ELR (cell line): ENCODE results near the gene HDLBP.
"Not testable (repeated sequence)": the region's sequence is repeated elsewhere in the genome, so short reads cannot be mapped to it uniquely, and the experiment has no call there.

ENCODE experiments used
- DNase-seq: peaks from one replicate; pipeline ENCODE4 v3.0.0-alpha.2; 2015; ENCODE audit warnings: low read depth

HDLBP gene

DNA sequence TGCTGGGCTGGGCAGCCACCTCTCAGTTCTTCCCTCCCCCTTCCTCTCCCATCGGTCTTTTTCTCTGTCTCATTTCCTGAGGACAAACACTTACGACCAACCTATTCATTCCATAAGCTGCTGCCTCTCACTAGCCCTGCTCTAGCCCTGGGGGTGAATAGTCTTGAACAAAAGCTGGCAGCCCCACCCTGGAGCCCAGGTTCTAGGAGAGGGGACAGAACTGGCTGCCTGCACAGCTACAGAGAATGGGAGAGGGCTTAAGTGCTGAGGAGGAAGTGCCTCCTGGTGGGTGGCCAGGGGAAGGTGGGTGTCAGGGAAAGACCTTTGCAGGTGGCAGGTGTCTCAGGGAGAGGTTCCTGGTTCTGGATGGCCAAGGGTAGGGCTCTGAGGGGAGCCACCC is 104.2 kb downstream of the HDLBP start:
- peak; percentile 70 for DNase-seq

DNA sequence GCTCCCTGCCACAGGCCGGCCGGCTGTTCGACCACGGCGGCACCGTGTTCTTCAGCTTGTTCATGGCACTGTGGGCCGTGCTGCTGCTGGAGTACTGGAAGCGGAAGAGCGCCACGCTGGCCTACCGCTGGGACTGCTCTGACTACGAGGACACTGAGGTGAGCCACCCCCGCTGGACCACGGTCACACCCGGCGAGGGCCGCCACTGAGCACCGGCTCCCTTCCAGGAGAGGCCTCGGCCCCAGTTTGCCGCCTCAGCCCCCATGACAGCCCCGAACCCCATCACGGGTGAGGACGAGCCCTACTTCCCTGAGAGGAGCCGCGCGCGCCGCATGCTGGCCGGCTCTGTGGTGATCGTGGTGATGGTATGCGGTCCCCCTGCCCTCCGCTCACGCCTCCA is 106.2 kb downstream of the HDLBP start:
- DNase-seq, result no peak

DNA sequence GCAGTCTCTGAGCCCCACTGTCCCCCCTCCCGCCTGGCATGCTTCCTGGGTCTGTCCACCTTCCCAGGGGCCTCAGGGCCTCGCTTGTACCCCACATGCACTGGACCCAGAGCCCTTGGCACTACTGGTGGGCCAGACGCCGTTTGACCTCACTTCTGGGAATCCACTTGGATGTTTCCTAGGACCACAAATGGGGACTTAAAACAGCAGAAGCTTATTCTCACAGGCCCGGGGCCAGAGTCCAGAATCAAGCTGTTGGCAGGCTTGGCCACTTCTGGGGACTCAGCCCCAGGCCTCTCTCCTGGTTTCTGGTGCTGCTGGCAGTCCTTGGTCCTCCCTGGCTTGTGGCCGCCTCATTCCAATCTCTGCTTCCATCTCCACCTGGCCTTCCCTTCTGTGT is 107.4 kb downstream of the HDLBP start:
- no peak for DNase-seq

DNA sequence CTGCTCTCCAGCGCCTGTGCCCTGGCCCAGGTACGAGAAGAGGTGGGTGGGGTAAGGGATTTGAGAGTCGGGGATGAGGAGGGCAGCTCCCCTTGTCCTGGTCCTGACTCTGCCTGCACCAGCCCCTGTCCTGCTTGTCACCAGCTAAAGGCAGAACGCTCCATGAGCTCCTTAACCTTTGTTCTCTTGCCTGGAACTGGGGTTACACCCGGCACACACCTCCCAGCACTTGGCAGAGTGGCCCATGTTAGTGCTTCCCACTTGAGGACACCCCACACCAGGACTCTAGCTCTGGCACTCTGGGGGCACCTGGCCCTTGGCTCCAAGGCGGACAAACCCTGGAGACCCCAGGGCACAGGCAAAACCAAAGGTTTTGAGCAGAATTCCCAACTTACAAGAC is 107.8 kb downstream of the HDLBP start:
- DNase-seq, result no peak

DNA sequence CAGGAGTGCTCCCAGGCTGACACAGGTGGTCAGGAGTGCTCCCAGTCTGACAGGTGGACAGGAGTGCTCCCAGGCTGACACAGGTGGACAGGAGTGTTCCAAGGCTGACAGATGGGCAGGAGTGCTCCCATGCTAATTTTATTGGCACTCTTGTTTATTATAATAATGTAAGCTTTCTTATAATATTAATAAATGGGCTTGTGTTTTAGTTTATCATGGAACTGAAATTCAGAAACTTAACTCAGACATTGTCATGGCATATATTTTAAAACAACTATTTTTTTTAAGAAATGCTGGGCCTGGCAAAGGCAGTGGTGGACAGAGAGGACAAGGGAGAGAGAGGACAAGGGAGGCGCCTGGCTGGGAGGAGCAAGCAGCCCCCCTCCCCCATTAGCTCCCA is 108.3 kb downstream of the HDLBP start:
- DNase-seq, result no peak

DNA sequence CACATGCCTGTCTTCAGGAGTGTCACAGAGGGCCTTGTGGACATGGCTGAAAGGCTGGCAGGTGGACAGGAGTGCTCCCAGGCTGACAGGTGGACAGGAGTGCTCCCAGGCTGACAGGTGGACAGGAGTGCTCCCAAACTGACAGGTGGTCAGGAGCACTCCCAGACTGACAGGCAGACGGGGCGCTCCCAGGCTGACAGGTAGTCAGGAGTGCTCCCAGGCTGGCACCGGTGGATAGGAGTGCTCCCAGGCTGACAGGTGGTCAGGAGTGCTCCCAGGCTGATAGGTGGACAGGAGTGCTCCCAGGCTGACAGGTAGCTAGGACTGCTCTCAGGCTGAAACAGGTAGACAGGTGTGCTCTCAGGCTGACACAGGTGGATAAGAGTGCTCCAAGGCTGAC is 110.4 kb downstream of the HDLBP start:
- no peak for DNase-seq

DNA sequence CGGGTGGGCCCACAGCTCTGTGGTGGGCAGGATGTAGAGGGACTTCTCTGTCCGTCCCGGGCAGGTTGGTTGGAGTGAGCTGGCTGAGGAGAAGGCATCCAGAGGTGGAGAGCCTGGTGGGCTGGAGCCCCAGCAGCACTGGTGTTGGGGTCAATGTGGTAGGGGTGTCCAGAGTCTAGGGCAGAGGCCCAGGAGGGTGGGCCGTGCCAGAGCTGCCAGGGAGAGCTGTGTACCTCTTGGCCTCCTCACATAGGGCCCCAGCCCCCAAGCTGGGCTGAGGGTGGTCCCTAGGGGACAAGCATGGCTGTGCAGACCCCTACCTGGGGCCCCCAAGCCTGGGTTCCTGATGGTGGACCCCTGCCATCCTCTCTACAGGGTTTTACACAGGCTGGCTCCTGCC is 111.0 kb downstream of the HDLBP start:
- no peak for DNase-seq

DNA sequence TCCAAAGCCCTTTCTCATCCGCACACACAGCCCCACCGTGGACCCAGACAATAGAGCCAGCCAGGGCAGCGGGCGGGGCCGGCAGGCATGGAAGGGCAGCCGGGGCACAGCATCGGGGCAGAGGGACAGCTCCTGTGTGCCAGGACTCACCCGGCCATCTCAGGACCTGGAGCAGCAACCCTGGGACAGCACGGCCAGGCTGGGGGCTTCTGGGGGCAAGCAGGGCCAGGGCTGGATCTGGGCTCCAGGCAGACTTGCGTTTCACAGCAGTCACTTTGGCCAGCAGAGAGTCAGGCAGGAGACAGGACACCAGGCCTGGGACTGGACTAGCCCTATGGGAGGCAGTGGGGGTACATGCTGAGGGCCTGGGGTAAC is 111.5 kb downstream of the HDLBP start:
- no peak for DNase-seq

DNA sequence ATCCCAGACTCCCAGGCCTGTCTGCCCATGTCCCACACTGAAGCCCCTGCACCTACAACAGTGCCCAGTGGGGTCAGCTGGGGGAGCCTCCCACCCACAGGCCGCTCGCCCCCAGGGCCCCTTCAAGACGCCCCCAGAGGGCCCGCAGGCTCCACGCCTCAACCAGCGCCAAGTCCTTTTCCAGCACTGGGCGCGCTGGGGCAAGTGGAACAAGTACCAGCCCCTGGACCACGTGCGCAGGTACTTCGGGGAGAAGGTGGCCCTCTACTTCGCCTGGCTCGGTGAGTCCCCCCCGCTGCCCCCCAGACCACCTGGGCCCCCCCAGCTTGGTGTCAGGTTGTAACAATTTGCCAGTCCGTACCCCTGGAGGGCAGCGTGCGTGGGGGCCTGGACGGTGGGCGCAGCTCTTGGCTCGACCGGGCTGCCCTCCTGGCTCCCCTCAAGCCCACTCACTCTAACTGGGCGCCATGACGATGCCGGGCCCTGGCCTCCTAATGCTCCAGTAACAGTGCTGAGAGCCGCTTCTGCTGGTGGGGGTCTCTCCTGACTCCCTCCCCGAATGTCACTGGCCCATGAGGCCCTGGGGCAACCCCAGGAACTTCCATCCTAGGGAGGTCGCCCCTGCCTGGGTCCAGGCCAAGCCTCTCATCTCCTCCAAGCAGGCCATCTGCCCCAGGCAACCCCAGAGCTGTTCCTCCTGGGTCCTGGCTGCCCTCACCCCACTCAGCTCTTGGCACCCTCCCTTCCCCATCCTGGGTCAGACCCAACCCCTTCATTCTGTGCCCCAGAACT is 112.1 kb downstream of the HDLBP start:
- no peak for DNase-seq

DNA sequence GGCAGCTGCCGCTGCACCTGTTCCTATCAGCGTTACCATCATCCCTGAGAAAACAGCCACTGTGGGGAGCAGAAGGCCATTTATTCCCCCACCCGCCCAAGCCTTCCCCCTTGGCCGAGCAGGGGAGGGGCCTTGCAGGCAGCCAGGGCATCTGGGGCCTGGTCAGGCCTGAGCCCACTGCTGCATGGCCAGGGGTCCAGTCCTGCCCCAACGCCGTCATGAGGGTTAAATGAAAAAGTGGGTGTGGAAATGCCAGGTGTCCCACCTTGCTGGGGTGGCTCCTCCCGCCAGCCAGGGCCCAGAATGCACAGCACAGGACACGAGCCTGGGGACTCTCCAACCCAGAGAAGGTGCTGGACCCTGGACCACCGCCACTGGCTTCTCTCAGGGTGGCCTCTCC is 112.8 kb downstream of the HDLBP start:
- no peak for DNase-seq

DNA sequence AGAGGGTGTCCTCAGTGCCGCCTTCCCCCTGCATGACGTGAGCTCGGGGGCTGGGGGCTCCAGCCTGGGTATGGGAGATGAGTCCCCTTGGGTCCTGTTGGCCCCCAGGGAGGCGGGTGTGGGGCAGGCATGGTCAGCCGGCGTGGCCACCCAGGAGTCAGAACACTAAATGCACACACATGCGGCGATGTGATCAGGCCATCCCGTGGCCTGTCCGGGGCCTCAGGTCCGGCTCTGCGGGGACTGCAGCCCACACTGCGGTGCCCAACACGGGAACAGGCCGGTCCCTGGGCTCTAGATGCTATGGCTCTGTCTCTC is 113.2 kb downstream of the HDLBP start:
- no peak for DNase-seq

DNA sequence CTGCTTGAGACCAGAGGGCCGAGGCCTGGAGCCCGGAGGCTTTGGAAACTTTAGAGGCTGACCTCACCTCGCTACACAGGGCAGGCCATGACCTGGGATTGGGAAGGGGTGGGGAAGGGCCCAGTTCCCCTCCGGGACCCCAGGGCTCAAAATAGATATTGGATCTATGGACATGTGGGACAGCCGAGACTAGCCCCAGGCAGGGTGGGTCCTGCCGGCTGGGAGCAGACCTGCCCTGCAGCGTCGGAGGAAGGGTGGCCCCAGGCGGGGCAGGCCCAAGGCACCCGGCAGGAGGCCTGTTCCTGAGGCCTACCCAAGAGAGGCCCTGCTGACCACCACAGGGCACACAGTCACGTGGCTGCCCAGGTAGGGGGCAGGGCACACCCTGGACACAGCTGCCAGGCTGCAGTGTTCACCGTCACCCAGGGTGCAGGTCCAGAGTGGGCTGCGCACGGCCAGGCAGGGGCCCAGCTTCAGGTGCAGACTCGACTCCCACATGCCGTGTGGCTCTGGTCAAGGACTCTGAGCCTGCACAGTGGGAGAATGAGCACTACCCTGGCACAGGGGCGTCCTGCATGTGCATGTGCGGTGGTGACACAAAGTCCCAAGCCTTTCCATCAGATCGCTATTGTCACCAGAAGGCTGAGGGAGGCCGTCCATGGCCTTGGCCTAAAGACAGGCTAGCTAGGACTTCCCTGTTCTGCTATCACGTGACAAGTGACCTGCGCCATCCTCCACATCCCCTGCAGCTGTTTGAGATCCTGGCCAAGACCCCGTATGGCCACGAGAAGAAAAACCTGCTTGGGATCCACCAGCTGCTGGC is 113.8 kb downstream of the HDLBP start:
- DNase-seq, result no peak

DNA sequence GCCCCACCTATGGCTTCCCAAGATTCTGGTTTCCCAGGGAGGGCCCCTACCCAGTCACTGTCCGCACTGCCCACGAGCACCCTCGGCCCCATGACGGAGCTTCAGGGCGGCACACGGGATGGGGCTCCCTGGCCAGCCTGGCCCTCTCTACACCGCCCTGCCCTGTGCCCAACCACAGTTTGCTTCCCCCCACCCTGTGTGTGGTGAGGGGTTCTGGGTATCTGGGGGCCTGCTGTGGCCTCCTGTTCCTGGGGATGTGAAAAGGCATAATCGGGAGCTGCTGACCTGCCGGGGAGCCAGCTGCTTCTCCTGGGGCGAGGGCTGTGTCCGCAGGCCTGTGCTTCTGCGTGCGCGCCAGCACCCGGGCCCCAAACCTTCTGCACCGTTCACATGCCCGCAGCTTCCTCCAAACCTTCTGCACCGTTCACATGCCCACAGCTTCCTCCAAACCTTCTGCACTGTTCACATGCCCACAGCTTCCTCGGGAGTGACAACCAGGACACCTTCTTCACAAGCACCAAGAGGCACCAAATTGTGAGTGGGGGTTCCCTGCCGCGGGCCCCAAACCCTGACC is 114.6 kb downstream of the HDLBP start:
- no peak for DNase-seq

DNA sequence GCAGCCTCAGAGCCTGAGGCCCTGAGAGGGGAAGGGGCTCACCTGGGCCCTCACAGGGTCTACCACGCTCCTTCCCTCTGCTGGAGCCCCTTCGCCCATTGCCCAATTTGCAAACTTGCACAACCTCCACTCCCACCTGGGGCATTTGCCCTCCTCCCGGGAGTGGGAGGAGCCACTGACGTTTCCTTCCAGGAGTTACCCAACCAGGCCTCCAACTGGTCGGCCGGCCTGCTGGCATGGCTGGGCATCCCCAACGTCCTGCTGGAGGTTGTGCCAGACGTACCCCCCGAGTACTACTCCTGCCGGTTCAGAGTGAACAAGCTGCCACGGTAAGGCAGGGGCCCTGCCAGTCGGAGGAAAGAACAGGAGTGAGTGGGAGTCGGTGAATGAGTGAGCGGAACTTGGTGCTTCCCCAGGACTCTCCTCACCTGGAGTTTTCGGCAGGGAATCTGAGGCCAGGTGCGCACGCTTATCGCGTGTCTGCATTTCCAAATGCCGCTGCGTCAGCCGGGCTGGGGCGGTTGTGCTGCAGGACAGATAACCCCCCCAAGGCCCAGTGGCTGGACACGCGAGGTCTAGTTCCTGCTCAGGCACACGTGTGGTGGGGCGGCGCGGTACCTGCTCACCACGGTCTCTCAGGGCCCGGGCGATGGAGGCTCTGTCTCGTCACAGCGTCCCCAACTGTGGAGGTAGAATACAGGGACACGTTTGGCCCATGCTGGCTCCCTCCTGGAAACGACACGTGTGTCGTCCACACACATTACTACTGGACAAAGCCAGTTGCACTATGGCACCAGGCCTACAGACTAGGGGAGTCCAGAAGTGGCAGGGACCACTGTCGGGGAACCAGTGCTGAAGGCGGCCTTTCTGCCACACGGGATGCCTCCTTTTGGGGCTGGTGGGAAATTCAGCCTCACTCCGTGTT is 115.3 kb downstream of the HDLBP start:
- no peak for DNase-seq

DNA sequence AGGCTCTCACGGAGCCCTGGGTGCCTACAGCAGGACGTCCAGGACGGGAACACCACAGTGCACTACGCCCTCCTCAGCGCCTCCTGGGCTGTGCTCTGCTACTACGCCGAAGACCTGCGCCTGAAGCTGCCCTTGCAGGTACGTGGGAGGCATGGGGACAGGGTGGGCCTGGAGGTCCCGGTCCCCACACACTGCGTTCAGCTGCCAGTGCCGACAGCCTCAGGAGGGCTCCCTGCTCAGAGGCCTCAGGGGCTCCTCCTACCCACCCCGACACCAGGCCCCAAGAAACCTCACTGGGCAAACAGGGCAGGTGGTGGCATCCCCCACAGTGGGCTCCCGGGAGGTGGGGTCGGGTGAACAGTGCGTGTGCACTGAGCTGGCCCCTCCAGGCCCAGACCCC is 116.2 kb downstream of the HDLBP start:
- no peak for DNase-seq

DNA sequence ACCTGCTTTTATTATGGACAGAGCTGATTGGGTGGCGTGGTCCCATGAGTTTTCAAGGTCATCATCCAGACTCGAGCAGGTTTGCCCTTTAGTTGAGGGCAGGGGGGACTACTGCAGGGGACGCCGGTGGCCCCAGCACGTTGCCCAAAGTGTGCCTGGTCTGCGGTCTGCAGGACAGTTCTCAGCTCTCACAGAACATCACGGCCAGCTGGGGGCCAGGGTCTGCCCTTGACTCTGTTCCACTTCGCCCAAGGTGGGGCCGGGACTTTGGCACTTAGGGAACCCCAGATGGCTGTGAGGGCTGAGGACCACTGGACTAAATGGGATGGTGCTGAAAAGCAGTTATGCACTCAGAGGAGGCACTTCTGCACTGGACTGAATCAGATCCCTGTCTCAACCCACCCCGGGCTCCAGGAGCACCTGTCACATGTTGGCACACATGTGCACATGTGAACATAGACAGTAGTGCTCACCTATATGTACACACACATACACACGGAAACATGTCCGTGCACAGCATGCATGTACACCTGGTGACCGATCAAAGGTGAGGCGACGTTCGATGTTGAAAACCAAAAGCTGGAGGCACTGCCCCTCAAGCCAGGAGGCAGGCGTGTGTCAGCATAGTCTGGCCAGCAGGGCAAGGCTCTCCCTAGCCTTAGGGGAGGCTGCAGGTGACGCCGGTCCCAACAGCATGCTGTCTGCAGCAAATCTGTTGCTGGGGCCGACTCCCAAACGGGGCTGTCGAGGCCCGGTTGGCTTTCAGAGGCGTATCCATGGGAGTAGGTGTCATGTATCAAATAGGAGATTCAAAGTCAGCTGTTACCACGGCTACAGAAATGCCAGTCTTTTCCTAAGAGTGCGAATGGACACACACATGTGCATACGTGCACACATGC is 116.8 kb downstream of the HDLBP start:
- DNase-seq, result no peak

DNA sequence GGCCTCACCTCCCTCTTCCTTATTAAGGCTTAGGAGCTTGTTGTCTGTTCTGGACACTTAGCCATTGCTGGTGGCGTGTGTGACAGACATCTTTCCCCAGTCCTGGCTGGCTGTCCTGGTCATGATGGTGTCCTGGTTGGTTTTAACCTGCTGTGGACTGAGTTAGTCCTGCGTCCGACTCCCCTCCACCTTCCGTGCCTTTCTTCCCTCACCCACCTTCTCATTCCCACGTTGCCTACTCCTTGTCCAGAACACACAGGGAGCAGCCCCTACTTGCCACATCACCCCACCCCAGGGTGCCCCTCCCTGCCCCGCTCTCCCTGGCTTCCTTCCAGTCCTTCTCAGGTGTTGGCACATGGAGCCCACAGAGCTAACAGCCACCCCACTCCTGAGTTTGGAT is 117.5 kb downstream of the HDLBP start:
- DNase-seq, result no peak

DNA sequence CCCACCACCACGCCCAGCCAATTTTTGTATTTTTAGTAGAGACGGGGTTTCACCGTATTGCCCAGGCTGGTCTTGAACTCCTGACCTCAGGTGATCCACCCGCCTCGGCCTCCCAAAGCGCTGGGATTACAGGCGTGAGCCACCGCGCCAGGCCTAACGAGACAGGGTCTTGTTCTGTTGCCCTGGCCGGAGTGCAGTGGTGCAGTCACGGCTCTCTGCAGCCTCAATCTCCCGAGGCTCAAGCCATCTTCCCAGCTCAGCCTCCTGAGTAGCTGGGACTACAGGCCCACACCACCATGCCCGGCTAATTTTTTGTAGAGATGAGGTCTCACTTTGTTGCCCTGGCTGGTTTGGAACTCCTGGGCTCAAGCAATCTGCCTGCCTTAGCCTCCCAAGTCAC is 118.2 kb downstream of the HDLBP start:
- not testable (repeated sequence) for DNase-seq

DNA sequence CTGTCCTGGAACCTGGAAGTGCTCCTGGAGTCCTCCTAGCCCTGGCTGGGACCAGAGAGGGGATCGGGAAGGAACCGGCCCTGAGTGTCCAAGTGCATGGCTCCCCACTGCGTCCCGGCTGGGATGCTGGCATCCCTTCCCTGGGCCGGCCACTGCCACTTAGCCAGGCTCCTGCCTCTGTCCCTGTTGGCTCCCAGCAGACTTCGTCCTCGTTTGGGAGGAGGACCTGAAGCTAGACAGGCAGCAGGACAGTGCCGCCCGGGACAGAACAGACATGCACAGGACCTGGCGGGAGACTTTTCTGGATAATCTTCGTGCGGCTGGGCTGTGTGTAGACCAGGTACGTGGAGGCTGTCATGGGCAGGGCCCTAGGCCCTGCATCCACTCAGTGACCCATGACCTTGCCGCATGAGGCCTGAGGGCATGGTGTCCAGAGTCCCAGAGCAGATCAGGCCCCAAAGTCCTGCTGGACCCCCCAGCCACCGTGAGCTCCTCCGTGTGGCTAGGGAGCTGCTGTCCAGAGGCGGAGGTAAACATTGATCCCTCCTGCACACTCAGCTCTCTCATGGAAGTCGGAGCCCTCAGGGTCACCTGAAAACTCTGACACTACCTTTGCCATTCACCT is 119.9 kb downstream of the HDLBP start:
- no peak for DNase-seq

DNA sequence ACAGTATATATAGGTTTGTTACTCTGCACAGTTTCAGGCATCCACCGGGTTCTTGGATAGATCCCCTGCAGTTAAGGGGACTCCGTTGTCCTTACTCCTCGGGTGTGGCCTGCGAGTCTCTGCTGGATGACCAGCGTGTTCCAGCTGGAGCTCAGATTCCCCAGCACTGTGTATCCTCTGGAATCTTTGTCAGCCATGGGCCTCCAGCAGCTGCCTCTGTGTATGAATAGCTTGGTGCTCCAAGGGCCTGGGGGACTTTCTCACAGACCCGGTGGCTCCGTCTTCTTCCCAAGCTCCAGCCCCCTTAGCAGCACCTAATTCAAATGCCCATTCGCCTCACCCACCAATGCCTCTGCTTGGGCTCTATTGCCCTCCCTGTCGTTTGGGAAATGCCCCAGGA is 120.7 kb downstream of the HDLBP start:
- no peak for DNase-seq

DNA sequence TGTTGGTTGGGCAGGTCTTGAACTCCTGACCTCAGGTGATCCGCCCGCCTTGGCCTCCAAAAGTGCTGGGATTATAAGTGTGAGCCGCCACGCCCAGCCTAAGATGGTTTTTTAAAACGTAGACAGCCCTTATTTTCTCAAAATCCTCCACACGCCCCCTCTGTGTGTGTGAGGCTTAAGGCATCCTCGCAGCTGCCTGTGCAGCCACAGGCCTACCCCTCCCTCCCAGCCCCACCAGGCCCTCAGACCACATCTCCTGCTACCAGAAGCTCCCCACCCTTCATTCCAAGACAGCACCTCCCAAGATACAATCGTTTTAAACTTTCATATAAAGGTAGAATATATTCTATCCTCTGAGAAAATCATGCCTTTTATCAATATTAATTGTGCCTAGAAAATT is 122.2 kb downstream of the HDLBP start:
- DNase-seq, result no peak
